Colonic mucosa (tissue), 4 donors: ENCODE measurements around the gene STK33. TPM values are rescaled to one million over a fixed set of nuclear protein-coding genes. Genes with fewer than 3 reads are reported as not detected.

Experiments
- DNase-seq: peaks from one replicate; pipeline ENCODE4 v3.0.0-alpha.2; 2020
- H3K27ac ChIP-seq: fragments of 200-600 bp; one replicate; pipeline ENCODE4 v1.8.0; 2021
- H3K27me3 ChIP-seq: fragments of 200-600 bp; one replicate; pipeline ENCODE4 v1.8.0; 2021
- H3K36me3 ChIP-seq: fragments of 200-600 bp; one replicate; pipeline ENCODE4 v1.8.0; 2021
- H3K4me1 ChIP-seq: fragments of 200-600 bp; one replicate; pipeline ENCODE4 v1.8.0; 2021; ENCODE audit warnings: mild to moderate bottlenecking
- H3K4me3 ChIP-seq: fragments of 200-600 bp; one replicate; pipeline ENCODE4 v1.8.0; 2021
- H3K9ac ChIP-seq, 2 donors: one replicate each; pipeline ENCODE4 v1.7.0; 2013; ENCODE audit warnings: control low read depth in 2 of 2, low read depth in 2 of 2, low read length in 2 of 2
- H3K9me3 ChIP-seq: fragments of 200-600 bp; one replicate; pipeline ENCODE4 v1.8.0; 2021
- CTCF ChIP-seq: fragments of 200-600 bp; IDR thresholded peaks from one replicate; pipeline ENCODE4 v1.8.0; 2022; ENCODE audit warnings: antibody characterized with exemption, mild to moderate bottlenecking
- intact Hi-C: fragments of 100-400 bp; cut with DNase I; formaldehyde crosslinking; loops from one replicate; pipeline ENCODE4 v1.14.1; 2022
- total RNA-seq, 2 donors: library from RNA; stranded (reverse); fragmentation: NEBNext Ultra II Directional in 1 of 2; extraction: Animal tissue kit (Norgen Biotek cat#: 25700) in 1 of 2; gene quantifications; one replicate each; pipeline ENCODE4 v1.2.1, GENCODE V29; 2021
- donor health status: healthy.
- donor health status: DM: no; HTN: no; CAD: no.
- donor health status: DM: no; HTN: no; CAD: no.

The STK33 gene
- total RNA-seq, 2 donors from 2014 or later: 3.7 to 4.1 TPM

- Histone ChIP-seq H3K4me3 (no peak overlapping the region), H3K27me3 (no peaks in the 10 kb centered on the region), H3K27ac (no peak overlapping the region), H3K9ac (no peak overlapping the region), H3K4me1 (no peaks in the 10 kb centered on the region), H3K9me3 (no peaks in the 10 kb centered on the region), H3K36me3 (no peaks in the 10 kb centered on the region)
- intact Hi-C loops: no loop called here
- no peak for TF ChIP-seq CTCF
- DNase-seq: no peak
These were observed 27.1 kb upstream of the STK33 start for GRCh38 chr11:8621147-8621546.

- no peak overlapping the region for H3K9ac ChIP-seq
- no peaks in the 10 kb centered on the region for H3K4me1 ChIP-seq
- H3K27me3 ChIP-seq: no peaks in the 10 kb centered on the region
- H3K36me3 ChIP-seq: no peaks in the 10 kb centered on the region
- H3K27ac ChIP-seq: no peak overlapping the region
- no peak overlapping the region for H3K4me3 ChIP-seq
- H3K9me3 ChIP-seq: no peaks in the 10 kb centered on the region
- intact Hi-C loops: no loop called here
- no peak for TF ChIP-seq CTCF
- DNase-seq: no peak
These were observed 23.0 kb upstream of the STK33 start for GRCh38 chr11:8617063-8617462.

- Histone ChIP-seq H3K9me3 (no peaks in the 10 kb centered on the region), H3K27ac (no peak overlapping the region), H3K27me3 (no peaks in the 10 kb centered on the region), H3K4me3 (no peak overlapping the region), H3K9ac (no peak overlapping the region), H3K4me1 (no peaks in the 10 kb centered on the region), H3K36me3 (no peaks in the 10 kb centered on the region)
- no peak for TF ChIP-seq CTCF
- no peak for DNase-seq
- intact Hi-C loops: no loop called here
These were observed 21.4 kb upstream of the STK33 start for GRCh38 chr11:8615291-8616032.

- H3K9me3 ChIP-seq: no peaks in the 10 kb centered on the region
- intact Hi-C loops: no loop called here
- no peak overlapping the region for H3K9ac ChIP-seq
- DNase-seq: no peak
- H3K4me1 ChIP-seq: no peaks in the 10 kb centered on the region
- no peak overlapping the region for H3K4me3 ChIP-seq
- H3K36me3 ChIP-seq: no peaks in the 10 kb centered on the region
- H3K27ac ChIP-seq: no peak overlapping the region
- no peak for TF ChIP-seq CTCF
- no peaks in the 10 kb centered on the region for H3K27me3 ChIP-seq
These were observed 20.5 kb upstream of the STK33 start for GRCh38 chr11:8614497-8614896.

GRCh38 chr11:8613036-8613435 lies 19.0 kb upstream of the STK33 start:
- H3K27ac ChIP-seq: no peak overlapping the region
- intact Hi-C loops: no loop called here
- TF ChIP-seq CTCF: no peak
- no peaks in the 10 kb centered on the region for H3K27me3 ChIP-seq
- H3K9me3 ChIP-seq: no peaks in the 10 kb centered on the region
- H3K4me1 ChIP-seq: no peaks in the 10 kb centered on the region
- H3K36me3 ChIP-seq: no peaks in the 10 kb centered on the region
- H3K9ac ChIP-seq: no peak overlapping the region
- no peak for DNase-seq
- H3K4me3 ChIP-seq: no peak overlapping the region
